PC-3 (cell line): ENCODE measurements around the gene SLC34A1.

Source experiments
- CTCF ChIP-seq: fragments of 300-600 bp; sonication (generic); conservative IDR thresholded peaks from 2 replicates; pipeline ENCODE4 v1.5.1; 2017; ENCODE audit warnings: antibody characterized with exemption, low read depth, mild to moderate bottlenecking, low read length
- EZH2 ChIP-seq: fragments of 300-600 bp; sonication (generic); IDR thresholded peaks from one replicate; pipeline ENCODE4 v1.6.1; 2017; ENCODE audit warnings: antibody characterized with exemption, mild to moderate bottlenecking, low read length; ENCODE audit not compliant: unreplicated experiment

DNA sequence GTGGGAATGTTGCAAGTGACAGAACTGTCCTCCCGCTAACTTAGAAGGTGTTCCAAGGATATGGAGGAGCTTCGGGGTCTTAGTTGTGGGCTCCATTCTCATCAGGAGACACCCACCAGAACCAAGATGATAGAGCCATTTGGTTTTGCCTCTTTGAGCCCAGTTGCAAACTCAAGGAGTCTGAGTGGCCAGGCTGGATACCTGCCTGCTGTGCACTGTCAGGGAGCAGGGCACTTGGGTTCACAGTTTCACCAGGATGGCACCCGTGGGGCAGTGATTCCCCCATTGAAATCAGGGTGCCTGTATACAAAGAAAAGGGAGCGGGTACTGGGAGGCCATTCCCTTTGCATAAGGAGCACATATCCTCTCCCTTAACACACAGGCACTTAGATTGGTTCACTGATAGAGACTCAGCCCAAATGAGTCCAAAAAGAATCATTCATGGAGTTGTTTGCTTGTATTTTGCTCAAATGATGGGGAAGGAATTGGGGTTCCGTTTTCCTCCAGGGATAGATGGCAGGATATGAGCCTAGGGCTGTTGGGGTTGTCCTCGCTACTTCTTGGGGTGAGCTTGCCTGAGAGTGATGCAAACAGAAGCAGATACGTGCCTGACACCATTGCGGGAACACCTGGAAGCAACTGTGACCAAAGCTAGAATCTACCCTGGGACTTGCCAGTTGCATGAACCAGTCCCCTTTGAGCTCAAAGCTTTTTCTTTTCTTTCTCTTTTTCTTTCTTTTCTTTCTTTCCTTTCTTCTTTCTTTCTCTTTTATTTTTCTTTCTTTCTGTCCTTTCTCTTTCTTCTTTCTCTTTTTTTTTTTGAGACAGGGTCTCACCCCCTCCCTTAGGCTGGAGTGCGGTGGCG, 61.0 kb downstream of the SLC34A1 start:
- TF ChIP-seq CTCF (no peak), EZH2 (no peak)
